ENCODE results near the gene SH2D3A. TPM values are rescaled to one million over a fixed set of nuclear protein-coding genes. Genes with fewer than 3 reads are reported as not detected.

SH2D3A gene
- polyA plus RNA-seq, 1 donor (not counting 4 experiments of a cell fraction or from before 2014, with no cell fraction given), result 24.9 TPM

DNA sequence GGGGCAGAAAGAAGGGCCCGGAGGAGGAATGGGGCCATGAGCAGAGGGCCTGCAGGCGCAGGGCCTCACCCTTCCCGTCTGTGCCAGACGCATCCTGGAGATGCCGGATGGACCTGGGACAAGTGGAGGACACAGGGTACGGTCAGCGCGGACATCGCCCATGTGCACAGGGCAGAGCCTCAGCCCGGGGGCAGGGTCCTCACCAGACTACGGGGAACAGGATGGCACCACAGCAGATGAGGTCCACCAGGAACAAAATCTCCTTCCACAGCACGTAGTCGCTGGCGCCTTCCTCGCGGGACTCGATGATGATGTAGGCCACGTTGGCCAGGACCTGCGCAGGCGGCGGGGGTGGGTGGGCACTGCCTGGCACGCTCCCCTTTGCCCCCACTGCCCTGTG, 35.4 kb downstream of the SH2D3A start:
- H3K36me3 ChIP-seq (ENCODE audit: control insufficient read depth in 2 of 2, extremely low read depth in 1 of 2, insufficient read depth in 2 of 2, low read length in 2 of 2), result peaks cover 8 to 25% of the 10 kb centered on the region in 2 experiments
- FAIRE-seq, result no peak
- TF ChIP-seq, protein P1, sequence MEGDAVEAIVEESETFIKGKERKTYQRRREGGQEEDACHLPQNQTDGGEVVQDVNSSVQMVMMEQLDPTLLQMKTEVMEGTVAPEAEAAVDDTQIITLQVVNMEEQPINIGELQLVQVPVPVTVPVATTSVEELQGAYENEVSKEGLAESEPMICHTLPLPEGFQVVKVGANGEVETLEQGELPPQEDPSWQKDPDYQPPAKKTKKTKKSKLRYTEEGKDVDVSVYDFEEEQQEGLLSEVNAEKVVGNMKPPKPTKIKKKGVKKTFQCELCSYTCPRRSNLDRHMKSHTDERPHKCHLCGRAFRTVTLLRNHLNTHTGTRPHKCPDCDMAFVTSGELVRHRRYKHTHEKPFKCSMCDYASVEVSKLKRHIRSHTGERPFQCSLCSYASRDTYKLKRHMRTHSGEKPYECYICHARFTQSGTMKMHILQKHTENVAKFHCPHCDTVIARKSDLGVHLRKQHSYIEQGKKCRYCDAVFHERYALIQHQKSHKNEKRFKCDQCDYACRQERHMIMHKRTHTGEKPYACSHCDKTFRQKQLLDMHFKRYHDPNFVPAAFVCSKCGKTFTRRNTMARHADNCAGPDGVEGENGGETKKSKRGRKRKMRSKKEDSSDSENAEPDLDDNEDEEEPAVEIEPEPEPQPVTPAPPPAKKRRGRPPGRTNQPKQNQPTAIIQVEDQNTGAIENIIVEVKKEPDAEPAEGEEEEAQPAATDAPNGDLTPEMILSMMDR (optimal IDR thresholded peaks at IDR 0.05 in 1 of 3, IDR thresholded peaks at IDR 0.05 in 1 of 3, conservative IDR thresholded peaks at IDR 0.05 in 1 of 3; ENCODE audit: extremely low read depth in 1 of 3, insufficient read depth in 2 of 3, low read length in 3 of 3), result no peak
- no peak for TF ChIP-seq EZH2 (IDR thresholded peaks at IDR 0.05; ENCODE audit: low read length)
- no peaks in the 10 kb centered on the region for H3K9me1 ChIP-seq (ENCODE audit: control insufficient read depth, extremely low read depth, insufficient read depth, low read length)
- H3K27me3 ChIP-seq (ENCODE audit: control insufficient read depth, extremely low read depth, insufficient read depth, low read length), result no peaks in the 10 kb centered on the region
- no peaks in the 10 kb centered on the region for H4K20me1 ChIP-seq (ENCODE audit: control insufficient read depth, extremely low read depth, insufficient read depth, low read length)
- dilution Hi-C loops (cut with MboI; ENCODE audit: extremely low pct_ligation_motif_present, low sequenced_read_pairs), result no loop called here
- peaks cover 9% of the 10 kb centered on the region for H3K79me2 ChIP-seq (ENCODE audit: control insufficient read depth, insufficient read depth, low read length)
- no peaks in the 10 kb centered on the region for H3K9me3 ChIP-seq (ENCODE audit: control insufficient read depth, low read depth, low read length)
- no peak overlapping the region for H3K4me2 ChIP-seq (ENCODE audit: control insufficient read depth, extremely low read depth, insufficient read depth, low read depth, low read length)
- H3K9ac ChIP-seq (ENCODE audit: control insufficient read depth, extremely low read depth, insufficient read depth, low read length), result no peak overlapping the region
- H2AFZ ChIP-seq (ENCODE audit: control insufficient read depth, low read length), result no peak overlapping the region
- H3K27ac ChIP-seq (ENCODE audit: control insufficient read depth, insufficient read depth, low read length), result no peak overlapping the region
- no peak overlapping the region for H3K4me3 ChIP-seq (ENCODE audit: control insufficient read depth in 2 of 3, extremely low read depth in 1 of 3, insufficient read depth in 2 of 3, low read depth in 1 of 3, low read length in 3 of 3)
- DNase-seq (ENCODE audit: low read depth, low spot score), result no peak
- H3K4me1 ChIP-seq (ENCODE audit: control insufficient read depth, extremely low read depth, insufficient read depth, low read length), result peaks cover 10% of the 10 kb centered on the region

DNA sequence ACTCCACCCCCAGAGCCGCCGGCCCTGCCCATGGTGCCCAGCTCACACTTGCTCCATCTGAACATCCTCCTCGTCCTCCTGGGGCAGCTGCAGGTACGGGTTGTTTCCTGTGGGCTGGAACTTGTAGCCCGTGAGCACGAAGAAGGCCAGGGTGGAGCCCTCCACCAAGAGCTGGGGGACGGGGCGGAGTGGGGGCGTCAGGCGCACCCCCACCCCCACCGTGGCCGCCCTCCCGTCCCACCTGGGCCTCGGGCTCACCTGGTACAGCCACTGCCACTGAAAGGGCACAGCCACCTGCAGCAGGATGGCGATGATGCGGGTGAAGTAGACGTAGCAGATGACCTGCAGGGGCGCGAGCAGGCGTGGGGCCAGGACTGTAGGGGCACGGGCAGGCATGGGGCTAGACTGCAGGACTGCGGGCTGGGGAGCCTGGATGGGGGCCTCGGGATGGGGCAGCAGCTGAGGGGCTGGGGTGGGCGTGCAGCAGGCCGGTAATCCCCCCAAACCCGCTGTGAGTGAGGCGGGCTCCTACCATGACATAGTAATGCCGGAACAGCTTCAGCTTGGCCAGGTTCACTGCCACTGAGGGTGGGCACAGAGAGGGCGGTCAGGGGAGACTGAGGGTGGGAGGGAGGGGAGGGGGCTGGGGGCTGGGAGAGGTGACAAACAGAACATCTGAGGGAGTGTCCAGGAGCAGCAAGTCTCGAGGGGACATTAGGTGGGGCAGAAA, 36.1 kb downstream of the SH2D3A start:
- Histone ChIP-seq H3K4me3 (ENCODE audit: control insufficient read depth in 2 of 3, extremely low read depth in 1 of 3, insufficient read depth in 2 of 3, low read depth in 1 of 3, low read length in 3 of 3) (no peak overlapping the region), H3K9me1 (ENCODE audit: control insufficient read depth, extremely low read depth, insufficient read depth, low read length) (no peaks in the 10 kb centered on the region), H3K36me3 (ENCODE audit: control insufficient read depth in 2 of 2, extremely low read depth in 1 of 2, insufficient read depth in 2 of 2, low read length in 2 of 2) (peaks cover 8 to 25% of the 10 kb centered on the region in 2 experiments), H4K20me1 (ENCODE audit: control insufficient read depth, extremely low read depth, insufficient read depth, low read length) (no peaks in the 10 kb centered on the region), H3K79me2 (ENCODE audit: control insufficient read depth, insufficient read depth, low read length) (peaks cover 9% of the 10 kb centered on the region), H3K4me2 (ENCODE audit: control insufficient read depth, extremely low read depth, insufficient read depth, low read depth, low read length) (no peak overlapping the region), H3K27me3 (ENCODE audit: control insufficient read depth, extremely low read depth, insufficient read depth, low read length) (no peaks in the 10 kb centered on the region), H3K27ac (ENCODE audit: control insufficient read depth, insufficient read depth, low read length) (no peak overlapping the region), H2AFZ (ENCODE audit: control insufficient read depth, low read length) (no peak overlapping the region), H3K4me1 (ENCODE audit: control insufficient read depth, extremely low read depth, insufficient read depth, low read length) (peaks cover 9% of the 10 kb centered on the region), H3K9me3 (ENCODE audit: control insufficient read depth, low read depth, low read length) (no peaks in the 10 kb centered on the region), H3K9ac (ENCODE audit: control insufficient read depth, extremely low read depth, insufficient read depth, low read length) (no peak overlapping the region)
- FAIRE-seq (no peak), DNase-seq (ENCODE audit: low read depth, low spot score) (no peak)
- dilution Hi-C loops (cut with MboI; ENCODE audit: extremely low pct_ligation_motif_present, low sequenced_read_pairs), result no loop called here
- TF ChIP-seq EZH2 (IDR thresholded peaks at IDR 0.05; ENCODE audit: low read length), result no peak
- TF ChIP-seq, protein P1 (optimal IDR thresholded peaks at IDR 0.05 in 1 of 3, IDR thresholded peaks at IDR 0.05 in 1 of 3, conservative IDR thresholded peaks at IDR 0.05 in 1 of 3; ENCODE audit: extremely low read depth in 1 of 3, insufficient read depth in 2 of 3, low read length in 3 of 3), result no peak
